Spleen (tissue), 7 donors: ENCODE measurements around the gene SHROOM4.

Source experiments
- CTCF ChIP-seq, 11 experiments: fragments of 200-600 bp in 7 of 11; fragments of 450-650 bp in 4 of 11; sonication (generic) in 4 of 11; IDR thresholded peaks in 8 of 11; conservative IDR thresholded peaks in 3 of 11; 1 replicate in 7 of 11; 2 replicates in 4 of 11; pipeline versions ENCODE4 v1.4.0 to v1.8.0; 2016 to 2021; ENCODE audit warnings: antibody characterized with exemption in 11 of 11, inconsistent platforms in 4 of 11, mild to moderate bottlenecking in 1 of 11
- POLR2A ChIP-seq, 3 donors: fragments of 450-650 bp; IDR thresholded peaks; one replicate each; pipeline ENCODE4 v1.5.1; 2017; ENCODE audit warnings: antibody characterized with exemption in 3 of 3, mild to moderate bottlenecking in 1 of 3
- donor health status: DM: no; HTN: no; CAD: no; lungs with moderate emphysema.
- donor health status: DM: no; HTN: no; CAD: no.
- donor health status: DM: no; HTN: no; CAD: no.

DNA sequence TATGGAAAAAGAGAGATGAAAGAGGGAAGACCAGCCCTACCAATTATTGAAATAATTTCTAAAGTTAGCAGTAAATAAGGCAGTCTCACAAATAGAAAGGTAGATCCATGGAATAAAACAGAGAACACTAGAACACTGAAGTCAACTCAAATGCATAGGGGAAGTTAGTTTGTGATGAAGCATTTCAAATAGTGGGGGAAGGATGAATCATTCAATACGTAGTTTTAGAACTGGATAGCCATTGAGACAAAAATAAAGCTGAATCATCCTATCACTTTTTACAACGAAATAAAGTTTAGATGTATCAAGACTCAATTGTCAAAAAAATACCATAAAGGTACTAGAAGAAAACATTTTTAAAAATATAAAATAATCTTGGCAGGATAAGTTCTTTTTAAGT lies 200.1 kb downstream of the SHROOM4 start:
- no peak for TF ChIP-seq CTCF (IDR thresholded peaks at IDR 0.05 in 8 of 11, conservative IDR thresholded peaks at IDR 0.05 in 3 of 11)
- no peak for TF ChIP-seq POLR2A (IDR thresholded peaks at IDR 0.05)
